Fibroblast of mammary gland (primary cell): ENCODE data around the gene TCP11.
"Not testable (repeated sequence)": the region's sequence is repeated elsewhere in the genome, so short reads cannot be mapped to it uniquely, and the experiment has no call there.

Experiments
- DNase-seq: peaks from one replicate; pipeline ENCODE4 v3.0.0-alpha.2; 2010; ENCODE audit warnings: low read depth
- H3K4me3 ChIP-seq: 2 replicates; pipeline ENCODE4 v1.5.1; 2011; ENCODE audit warnings: low read depth, mild to moderate bottlenecking, low read length, moderate library complexity; ENCODE audit not compliant: control insufficient read depth
- TF ChIP-seq, protein P1 (sequence below): conservative IDR thresholded peaks from 2 replicates; pipeline ENCODE4 v1.5.1; 2011; ENCODE audit warnings: low read depth, low read length, inconsistent platforms; ENCODE audit not compliant: control insufficient read depth, insufficient read depth

Gene TCP11

DNA sequence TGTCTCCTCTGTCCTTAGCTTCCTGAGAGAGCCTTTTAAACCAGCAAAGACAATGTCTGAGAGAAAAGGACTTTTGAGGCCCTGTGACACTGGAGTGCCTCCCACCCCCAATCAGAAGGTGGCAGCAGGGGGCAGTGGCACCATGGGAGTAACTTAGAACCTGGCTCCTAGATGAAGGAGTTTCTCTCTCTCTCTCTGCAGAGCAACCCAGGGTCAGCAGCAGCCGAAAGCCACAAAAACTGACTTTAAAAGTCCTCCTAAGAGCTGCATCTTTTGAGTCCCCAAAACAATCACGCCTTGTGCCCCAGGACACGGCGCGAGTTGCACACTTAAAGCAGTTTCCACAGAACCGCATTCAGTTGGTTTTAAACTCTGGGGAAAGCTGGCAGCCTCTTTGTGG is 5.3 kb upstream of the TCP11 start:
- TF ChIP-seq, protein P1, sequence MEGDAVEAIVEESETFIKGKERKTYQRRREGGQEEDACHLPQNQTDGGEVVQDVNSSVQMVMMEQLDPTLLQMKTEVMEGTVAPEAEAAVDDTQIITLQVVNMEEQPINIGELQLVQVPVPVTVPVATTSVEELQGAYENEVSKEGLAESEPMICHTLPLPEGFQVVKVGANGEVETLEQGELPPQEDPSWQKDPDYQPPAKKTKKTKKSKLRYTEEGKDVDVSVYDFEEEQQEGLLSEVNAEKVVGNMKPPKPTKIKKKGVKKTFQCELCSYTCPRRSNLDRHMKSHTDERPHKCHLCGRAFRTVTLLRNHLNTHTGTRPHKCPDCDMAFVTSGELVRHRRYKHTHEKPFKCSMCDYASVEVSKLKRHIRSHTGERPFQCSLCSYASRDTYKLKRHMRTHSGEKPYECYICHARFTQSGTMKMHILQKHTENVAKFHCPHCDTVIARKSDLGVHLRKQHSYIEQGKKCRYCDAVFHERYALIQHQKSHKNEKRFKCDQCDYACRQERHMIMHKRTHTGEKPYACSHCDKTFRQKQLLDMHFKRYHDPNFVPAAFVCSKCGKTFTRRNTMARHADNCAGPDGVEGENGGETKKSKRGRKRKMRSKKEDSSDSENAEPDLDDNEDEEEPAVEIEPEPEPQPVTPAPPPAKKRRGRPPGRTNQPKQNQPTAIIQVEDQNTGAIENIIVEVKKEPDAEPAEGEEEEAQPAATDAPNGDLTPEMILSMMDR = peak; percentile 66
- peak; percentile 54 for DNase-seq
- no peak overlapping the region for H3K4me3 ChIP-seq

DNA sequence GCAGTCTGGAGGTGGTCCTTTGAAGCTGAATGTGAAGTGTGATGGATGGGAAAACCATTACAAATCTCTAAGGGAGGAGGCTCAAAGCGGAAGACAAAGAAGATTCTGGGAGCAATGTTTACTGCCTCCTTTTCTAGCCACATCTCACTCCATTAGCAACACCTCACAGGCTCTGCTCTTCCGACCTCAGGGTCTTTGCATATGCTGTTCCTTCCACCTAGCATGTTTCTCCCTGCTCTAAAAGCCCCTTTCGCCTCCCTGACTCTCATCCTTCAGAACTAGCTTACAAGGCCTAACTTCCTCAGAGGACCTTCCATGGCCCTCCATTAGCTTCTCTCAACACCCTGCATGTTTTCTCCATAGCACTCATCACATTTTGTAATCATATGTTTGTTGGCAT is 4.6 kb upstream of the TCP11 start:
- no peak overlapping the region for H3K4me3 ChIP-seq
- TF ChIP-seq, protein P1 = no peak
- no peak for DNase-seq

DNA sequence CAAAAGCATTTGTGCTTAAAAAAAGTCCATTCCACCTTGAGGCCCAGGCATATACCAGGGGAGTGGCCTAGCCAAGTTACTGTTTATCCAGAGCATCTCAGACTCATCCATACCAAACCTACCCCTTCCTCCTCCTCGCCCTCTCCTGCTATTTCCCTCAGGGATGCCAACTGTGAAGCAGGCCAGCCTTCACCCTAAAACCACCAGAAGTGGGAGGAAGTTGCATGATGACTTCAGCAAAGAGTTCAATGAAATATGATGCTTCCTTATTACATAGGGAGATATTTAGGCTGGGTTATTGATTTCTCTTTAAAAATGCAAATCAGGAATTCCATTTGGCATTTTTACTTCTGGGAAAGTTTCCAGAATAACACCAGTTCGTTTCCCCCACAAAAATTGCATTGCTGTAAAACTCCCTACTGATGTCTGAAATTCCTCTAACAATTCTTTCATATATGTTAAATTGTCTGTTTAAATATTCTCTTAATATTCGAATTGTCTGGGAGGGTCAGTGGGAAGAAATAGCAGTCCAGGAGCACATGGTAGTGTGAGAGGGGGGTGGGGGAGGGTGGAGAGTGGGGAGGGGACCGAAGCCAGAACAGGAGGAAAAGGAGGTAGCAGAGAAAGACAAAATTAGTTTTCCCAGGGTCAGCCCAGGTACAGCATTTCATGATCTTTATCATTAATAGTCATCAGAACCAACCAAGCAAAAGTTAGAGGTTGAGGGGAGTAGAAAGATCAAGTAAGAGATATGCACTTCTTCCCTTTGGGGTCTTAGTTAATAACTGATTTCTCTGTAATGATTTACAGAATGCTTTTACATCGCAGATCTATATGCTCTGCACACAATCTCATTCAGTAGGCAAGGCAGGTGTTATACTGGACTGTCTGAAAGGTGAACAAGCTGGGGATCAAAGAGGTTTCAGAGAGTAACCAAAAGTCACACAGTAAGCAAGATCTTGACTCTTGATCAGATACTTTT is 1.7 kb upstream of the TCP11 start:
- DNase-seq = no peak
- TF ChIP-seq, protein P1 = no peak
- no peak overlapping the region for H3K4me3 ChIP-seq

DNA sequence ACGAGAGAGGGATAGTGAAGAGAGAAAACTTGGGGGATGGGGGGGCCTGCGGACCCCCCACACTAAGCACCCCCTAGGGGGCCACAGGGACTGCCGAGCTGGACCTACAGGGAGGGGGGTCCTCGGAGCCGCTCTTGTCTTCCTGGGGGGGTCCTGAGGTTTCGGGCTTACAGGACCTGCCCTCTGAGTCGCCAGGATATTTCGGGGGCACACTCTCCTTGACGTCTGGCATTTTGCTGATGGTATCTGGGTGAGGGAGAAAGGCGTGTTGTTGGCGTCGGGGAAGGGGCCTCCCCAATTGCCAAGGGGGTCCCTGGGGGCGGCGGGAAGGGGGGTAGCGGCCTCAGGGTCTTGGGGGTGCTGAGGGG is 516 bp downstream of the TCP11 start:
- TF ChIP-seq, protein P1 = no peak
- H3K4me3 ChIP-seq = no peak overlapping the region
- no peak for DNase-seq

DNA sequence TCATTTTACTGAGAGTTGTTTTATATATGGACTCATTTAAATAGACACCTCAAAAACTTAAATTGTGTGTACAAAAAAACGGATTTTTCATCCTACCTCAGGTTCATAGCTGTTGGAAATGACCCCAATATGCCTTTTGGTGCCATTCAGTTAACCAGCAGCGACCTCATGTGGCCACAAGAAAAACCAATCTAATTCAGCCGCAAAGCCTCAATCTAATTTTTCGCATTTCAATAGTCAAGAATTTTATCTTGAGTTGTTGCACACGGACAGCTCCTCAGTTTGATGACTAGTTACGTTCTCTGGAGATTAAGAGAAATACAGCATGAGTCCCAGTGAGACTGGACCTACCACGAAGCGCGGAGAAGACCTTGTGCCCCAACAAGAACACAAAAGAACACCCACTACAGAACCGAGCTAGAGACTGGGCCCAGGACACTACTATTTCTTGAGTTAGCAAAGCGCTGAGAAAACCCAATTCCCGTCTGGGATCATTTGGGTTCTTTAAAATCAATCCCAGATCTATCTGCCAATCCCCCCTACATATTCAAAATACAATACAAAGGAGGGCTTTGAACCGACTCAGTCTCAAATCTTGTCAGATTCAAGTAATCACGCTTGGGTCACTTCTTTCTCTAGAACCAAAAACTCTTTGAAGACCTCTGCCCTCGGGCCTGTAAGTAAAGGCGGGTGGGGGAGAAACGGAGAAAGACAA is 1.1 kb downstream of the TCP11 start:
- no peak overlapping the region for H3K4me3 ChIP-seq
- TF ChIP-seq, protein P1 = peak; percentile 86
- peak; percentile 78 for DNase-seq

DNA sequence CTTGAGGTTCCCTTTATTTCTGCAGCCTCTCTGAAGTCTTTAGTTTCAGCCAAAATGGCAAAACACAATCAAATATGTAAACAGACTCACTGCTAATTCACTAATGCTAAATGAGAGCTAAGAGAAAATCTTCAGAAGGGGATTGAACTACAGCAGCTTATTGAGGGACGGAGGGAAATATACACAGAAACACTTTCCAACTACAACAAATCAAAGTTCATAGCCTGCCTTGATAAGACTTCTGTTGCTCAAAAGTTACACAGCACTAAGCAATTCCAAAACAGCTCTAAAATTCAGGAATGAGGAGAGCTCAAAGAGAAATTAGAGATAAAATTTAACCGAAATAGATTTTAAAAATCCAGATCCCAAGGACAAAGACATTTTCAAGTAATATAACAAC is 1.7 kb downstream of the TCP11 start:
- TF ChIP-seq, protein P1 = no peak
- H3K4me3 ChIP-seq = no peak overlapping the region
- DNase-seq = no peak

DNA sequence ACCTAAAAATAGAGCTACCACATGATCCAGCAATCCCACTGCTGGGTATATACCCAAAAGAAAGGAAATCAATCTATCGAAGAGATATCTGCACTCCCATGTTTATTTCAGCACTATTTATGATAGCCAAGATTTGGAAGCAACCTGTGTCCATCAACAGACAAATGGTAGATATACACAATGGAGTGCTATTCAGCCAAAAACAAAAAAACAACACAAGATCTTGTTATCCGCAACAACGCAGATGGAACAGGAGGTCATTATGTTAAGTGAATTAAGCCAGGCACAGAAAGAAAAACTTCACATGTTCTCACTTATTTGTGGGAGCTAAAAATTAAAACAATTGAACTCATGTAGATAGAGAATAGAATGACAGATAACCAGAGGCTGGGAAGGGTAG is 2.9 kb downstream of the TCP11 start:
- H3K4me3 ChIP-seq = not testable (repeated sequence)

More for the DNA sequence above, 2.9 kb downstream of the TCP11 start:
- not testable (repeated sequence) for DNase-seq
